ENCODE measurements around the gene SEMA3D.

The SEMA3D gene

GRCh38 chr7:85222522-85222921, 35.7 kb upstream of the SEMA3D start:
- FAIRE-seq, result no peak
- TF ChIP-seq CTCF (IDR thresholded peaks at IDR 0.05; ENCODE audit: insufficient read depth, missing control alignments), result no peak
- no peak for DNase-seq (ENCODE audit: insufficient read length, low spot score)

DNA sequence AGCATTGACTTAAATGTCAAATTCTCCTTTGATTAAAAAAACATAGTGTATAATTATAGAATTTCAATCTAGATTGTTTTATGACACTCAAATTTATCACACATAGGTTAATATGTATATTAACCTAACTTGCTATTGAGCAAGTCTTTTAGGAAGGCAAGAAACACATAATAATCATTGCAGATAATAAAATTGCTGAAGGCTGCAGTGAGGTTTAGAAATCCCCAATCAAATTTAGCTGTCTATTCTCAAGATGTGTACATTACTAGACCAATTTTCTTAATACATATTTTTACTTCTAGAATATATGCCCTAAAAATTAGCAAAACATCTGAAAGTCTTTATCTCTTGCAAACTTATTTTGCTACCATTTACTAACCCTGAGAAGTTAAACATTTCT, 34.9 kb upstream of the SEMA3D start:
- FAIRE-seq (no peak), DNase-seq (ENCODE audit: insufficient read length, low spot score) (no peak)
- TF ChIP-seq CTCF (IDR thresholded peaks at IDR 0.05; ENCODE audit: insufficient read depth, missing control alignments), result no peak

DNA sequence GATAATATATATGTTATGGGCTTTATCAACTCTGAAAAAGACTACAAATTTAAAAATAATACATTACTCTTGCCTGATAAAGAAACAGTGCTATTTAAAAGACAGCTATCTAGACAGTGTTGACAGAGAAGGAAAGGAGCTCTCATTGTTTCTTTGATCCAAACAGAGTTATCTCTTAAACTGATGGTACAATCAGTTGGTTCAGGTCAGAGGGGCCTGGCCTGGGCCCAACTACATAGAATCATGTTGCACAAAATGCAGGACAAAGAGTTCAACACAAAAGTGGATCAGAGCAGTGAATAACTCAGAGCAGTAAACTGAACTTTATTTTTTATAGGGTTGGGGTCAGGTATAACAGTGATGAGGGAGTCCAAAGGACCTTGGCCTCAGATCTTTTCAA, 33.8 kb upstream of the SEMA3D start:
- FAIRE-seq (no peak), DNase-seq (ENCODE audit: insufficient read length, low spot score) (no peak)
- no peak for TF ChIP-seq CTCF (IDR thresholded peaks at IDR 0.05; ENCODE audit: insufficient read depth, missing control alignments)

DNA sequence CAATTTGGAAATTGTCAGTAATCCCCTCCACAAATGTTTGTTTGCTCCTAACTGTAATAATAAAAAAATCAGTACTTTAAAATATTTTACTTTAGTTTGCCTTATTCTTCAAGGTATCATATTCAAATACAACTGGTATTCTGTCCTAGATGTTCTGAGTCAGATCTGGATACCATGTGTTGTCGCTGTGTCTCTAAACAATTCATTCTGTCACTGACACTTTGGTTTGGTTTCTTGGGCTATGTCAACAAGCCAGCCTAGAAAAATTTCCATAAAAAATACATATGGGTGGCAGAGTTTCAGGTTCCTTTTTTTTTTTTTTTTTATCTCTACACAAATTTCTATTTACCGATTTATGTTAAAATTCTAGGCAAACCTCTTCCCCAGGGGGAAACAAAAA, 33.2 kb upstream of the SEMA3D start:
- no peak for TF ChIP-seq CTCF (IDR thresholded peaks at IDR 0.05; ENCODE audit: insufficient read depth, missing control alignments)
- DNase-seq (ENCODE audit: insufficient read length, low spot score), result no peak
- no peak for FAIRE-seq

DNA sequence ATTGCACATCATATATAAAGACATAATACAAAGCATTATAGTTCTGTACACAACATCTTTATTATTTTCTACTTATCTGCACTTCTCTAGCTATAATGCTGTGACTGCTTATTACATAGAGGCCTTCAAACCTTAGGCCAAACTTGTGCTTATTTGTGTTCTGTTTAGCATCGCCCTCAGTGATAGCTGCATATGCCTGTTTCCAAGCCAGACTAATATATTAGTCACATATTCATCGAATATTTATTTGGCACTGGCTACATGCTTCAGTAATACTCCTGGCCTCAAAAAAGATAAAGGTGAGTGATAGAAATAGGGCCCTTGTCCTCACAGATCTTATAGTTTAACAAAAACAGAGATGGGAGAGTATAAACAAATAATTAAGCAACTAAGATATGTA, 30.2 kb upstream of the SEMA3D start:
- FAIRE-seq (no peak), DNase-seq (ENCODE audit: insufficient read length, low spot score) (no peak)
- TF ChIP-seq CTCF (IDR thresholded peaks at IDR 0.05; ENCODE audit: insufficient read depth, missing control alignments), result no peak

GRCh38 chr7:85215098-85215497, 28.2 kb upstream of the SEMA3D start:
- FAIRE-seq, result no peak
- DNase-seq (ENCODE audit: insufficient read length, low spot score), result no peak
- TF ChIP-seq CTCF (IDR thresholded peaks at IDR 0.05; ENCODE audit: insufficient read depth, missing control alignments), result no peak

DNA sequence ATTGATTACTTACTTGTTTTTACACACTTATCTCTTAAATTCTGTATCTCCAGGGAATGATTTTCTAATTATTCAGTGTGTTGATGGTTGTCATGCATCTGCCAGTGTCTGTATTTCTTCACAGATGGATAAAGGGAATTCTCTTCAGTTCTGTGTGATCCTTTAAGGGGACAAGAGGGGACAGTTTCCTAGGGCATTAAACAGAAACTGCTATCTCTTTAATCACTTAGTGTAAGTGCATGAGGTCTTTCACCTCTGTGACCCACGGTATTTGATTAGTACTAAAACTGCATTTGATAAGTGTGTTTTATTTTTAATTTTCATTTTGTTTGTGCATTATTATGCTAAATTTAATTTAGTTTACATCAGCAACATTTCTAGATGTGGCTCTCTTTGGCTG, 26.6 kb upstream of the SEMA3D start:
- FAIRE-seq (no peak), DNase-seq (ENCODE audit: insufficient read length, low spot score) (no peak)
- no peak for TF ChIP-seq CTCF (IDR thresholded peaks at IDR 0.05; ENCODE audit: insufficient read depth, missing control alignments)

Data from D721Med (cell line).